GM21717 (cell line): ENCODE measurements around the gene MAML1.
"Not testable (repeated sequence)": the region's sequence is repeated elsewhere in the genome, so short reads cannot be mapped to it uniquely, and the experiment has no call there.

Experiments used
- ATAC-seq: cut with Tn5 transposase; IDR thresholded peaks from one replicate; pipeline ENCODE4 v1.9.1; 2021; ENCODE audit warnings: mild to moderate bottlenecking, moderate library complexity; ENCODE audit not compliant: unreplicated experiment

MAML1 gene

GRCh38 chr5:179732918-179733771 is 523 bp downstream of the MAML1 start:
- ATAC-seq: peak; percentile 25

- ATAC-seq: no peak
Observed at GRCh38 chr5:179733772-179734126, 1.1 kb downstream of the MAML1 start.

- no peak for ATAC-seq
Observed at GRCh38 chr5:179734536-179735164, 2.0 kb downstream of the MAML1 start.

- no peak for ATAC-seq
Observed at GRCh38 chr5:179738742-179739141, 6.1 kb downstream of the MAML1 start.

GRCh38 chr5:179744106-179744505 is 11.5 kb downstream of the MAML1 start:
- ATAC-seq: not testable (repeated sequence)

- ATAC-seq: no peak
Observed at GRCh38 chr5:179746872-179747271, 14.2 kb downstream of the MAML1 start.

GRCh38 chr5:179747811-179748210 is 15.2 kb downstream of the MAML1 start:
- no peak for ATAC-seq

GRCh38 chr5:179749857-179750508 is 17.4 kb downstream of the MAML1 start:
- ATAC-seq: no peak

GRCh38 chr5:179753971-179754370 is 21.3 kb downstream of the MAML1 start:
- ATAC-seq: no peak

GRCh38 chr5:179755022-179755421 is 22.4 kb downstream of the MAML1 start:
- ATAC-seq: no peak

- no peak for ATAC-seq
Observed at GRCh38 chr5:179758955-179759354, 26.3 kb downstream of the MAML1 start.

GRCh38 chr5:179759581-179760551 is 27.2 kb downstream of the MAML1 start:
- no peak for ATAC-seq

- peak; percentile 44 for ATAC-seq
Observed at GRCh38 chr5:179762079-179762780, 29.6 kb downstream of the MAML1 start.

- ATAC-seq: no peak
Observed at GRCh38 chr5:179762781-179763176, 30.2 kb downstream of the MAML1 start.

- ATAC-seq: peak; percentile 53
Observed at GRCh38 chr5:179763215-179763945, 30.8 kb downstream of the MAML1 start.

GRCh38 chr5:179764056-179764455 is 31.4 kb downstream of the MAML1 start:
- ATAC-seq: no peak

- ATAC-seq: no peak
Observed at GRCh38 chr5:179765400-179765799, 32.8 kb downstream of the MAML1 start.

- ATAC-seq: no peak
Observed at GRCh38 chr5:179766021-179766725, 33.6 kb downstream of the MAML1 start.
